Measurements from ENCODE around the gene F2R. TPM values are rescaled to one million over a fixed set of nuclear protein-coding genes. Genes with fewer than 3 reads are reported as not detected.

The F2R gene
- total and polyA plus RNA-seq, 2 of the 13 experiments (the other 11 are each of a cell fraction or from before 2014, with no cell fraction given), result 8.3 to 12.3 TPM

GRCh38 chr5:76715736-76716455 is at the start of gene F2R (continued):
- TF ChIP-seq KLF16 (CRISPR knock-in tag; IDR thresholded peaks at IDR 0.05) (peak in 1 of 2 experiments; percentile 41; a peak in 1 of 4 replicates), NFKB2 (CRISPR knock-in tag; IDR thresholded peaks at IDR 0.05; ENCODE audit: borderline replicate concordance) (peak; percentile 29; the same call in 1 of the 2 replicates), HCFC1 (IDR thresholded peaks at IDR 0.05; ENCODE audit: low read depth, low read length) (no peak), NR1H2 (CRISPR knock-in tag; IDR thresholded peaks at IDR 0.05; ENCODE audit: borderline replicate concordance, low read depth) (no peak), ZNF513 (CRISPR knock-in tag; conservative IDR thresholded peaks at IDR 0.05) (no peak), ZNF251 (CRISPR knock-in tag; IDR thresholded peaks at IDR 0.05) (no peak), ASH2L (IDR thresholded peaks at IDR 0.05; ENCODE audit: insufficient read length, low read depth, low read length) (peak; percentile 29), LCORL (IDR thresholded peaks at IDR 0.05) (no peak), LCORL (CRISPR knock-in tag; IDR thresholded peaks at IDR 0.05) (0 out of 2 replicates have a peak, but pooled peaks have one; percentile 45), ZNF138 (CRISPR knock-in tag; IDR thresholded peaks at IDR 0.05; ENCODE audit: low read depth) (0 out of 2 replicates have a peak, but pooled peaks have one; percentile 46), ZSCAN30 (CRISPR knock-in tag; IDR thresholded peaks at IDR 0.05) (no peak), ZBTB7B (CRISPR knock-in tag; IDR thresholded peaks at IDR 0.05) (peak; percentile 64), STAG1 (CRISPR knock-in tag; IDR thresholded peaks at IDR 0.05) (peak; percentile 49), MEIS2 (CRISPR knock-in tag; IDR thresholded peaks at IDR 0.05) (peak; percentile 74), MTA1 (CRISPR knock-in tag; IDR thresholded peaks at IDR 0.05; ENCODE audit: borderline replicate concordance) (peak; percentile 90), BORCS8-MEF2B (CRISPR knock-in tag; IDR thresholded peaks at IDR 0.05) (peak; percentile 45; the same call in 1 of the 2 replicates), SIN3B (IDR thresholded peaks at IDR 0.05; ENCODE audit: low read length) (no peak), MED8 (CRISPR knock-in tag; IDR thresholded peaks at IDR 0.05; ENCODE audit: insufficient replicate concordance) (no peak), PRDM10 (CRISPR knock-in tag; IDR thresholded peaks at IDR 0.05; ENCODE audit: low read depth) (no peak), ZBTB38 (CRISPR knock-in tag; IDR thresholded peaks at IDR 0.05) (peak; percentile 28; the same call in 1 of the 2 replicates)
- TF ChIP-seq, protein P1, sequence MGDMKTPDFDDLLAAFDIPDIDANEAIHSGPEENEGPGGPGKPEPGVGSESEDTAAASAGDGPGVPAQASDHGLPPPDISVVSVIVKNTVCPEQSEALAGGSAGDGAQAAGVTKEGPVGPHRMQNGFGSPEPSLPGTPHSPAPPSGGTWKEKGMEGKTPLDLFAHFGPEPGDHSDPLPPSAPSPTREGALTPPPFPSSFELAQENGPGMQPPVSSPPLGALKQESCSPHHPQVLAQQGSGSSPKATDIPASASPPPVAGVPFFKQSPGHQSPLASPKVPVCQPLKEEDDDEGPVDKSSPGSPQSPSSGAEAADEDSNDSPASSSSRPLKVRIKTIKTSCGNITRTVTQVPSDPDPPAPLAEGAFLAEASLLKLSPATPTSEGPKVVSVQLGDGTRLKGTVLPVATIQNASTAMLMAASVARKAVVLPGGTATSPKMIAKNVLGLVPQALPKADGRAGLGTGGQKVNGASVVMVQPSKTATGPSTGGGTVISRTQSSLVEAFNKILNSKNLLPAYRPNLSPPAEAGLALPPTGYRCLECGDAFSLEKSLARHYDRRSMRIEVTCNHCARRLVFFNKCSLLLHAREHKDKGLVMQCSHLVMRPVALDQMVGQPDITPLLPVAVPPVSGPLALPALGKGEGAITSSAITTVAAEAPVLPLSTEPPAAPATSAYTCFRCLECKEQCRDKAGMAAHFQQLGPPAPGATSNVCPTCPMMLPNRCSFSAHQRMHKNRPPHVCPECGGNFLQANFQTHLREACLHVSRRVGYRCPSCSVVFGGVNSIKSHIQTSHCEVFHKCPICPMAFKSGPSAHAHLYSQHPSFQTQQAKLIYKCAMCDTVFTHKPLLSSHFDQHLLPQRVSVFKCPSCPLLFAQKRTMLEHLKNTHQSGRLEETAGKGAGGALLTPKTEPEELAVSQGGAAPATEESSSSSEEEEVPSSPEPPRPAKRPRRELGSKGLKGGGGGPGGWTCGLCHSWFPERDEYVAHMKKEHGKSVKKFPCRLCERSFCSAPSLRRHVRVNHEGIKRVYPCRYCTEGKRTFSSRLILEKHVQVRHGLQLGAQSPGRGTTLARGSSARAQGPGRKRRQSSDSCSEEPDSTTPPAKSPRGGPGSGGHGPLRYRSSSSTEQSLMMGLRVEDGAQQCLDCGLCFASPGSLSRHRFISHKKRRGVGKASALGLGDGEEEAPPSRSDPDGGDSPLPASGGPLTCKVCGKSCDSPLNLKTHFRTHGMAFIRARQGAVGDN (CRISPR knock-in tag; IDR thresholded peaks at IDR 0.05), result peak; percentile 85
